Activated CD4-positive, alpha-beta T cell treated with anti-CD3 and anti-CD28 coated beads, Interleukin-2, Interleukin-4, amounts not matched to agents 100 ng/mL and 50 ng/mL, durations not matched to agents 16 hours and 8 hours (primary cell): Measurements from ENCODE around the gene KCTD5.
"Not testable (repeated sequence)": the region's sequence is repeated elsewhere in the genome, so short reads cannot be mapped to it uniquely, and the experiment has no call there.

ENCODE experiments used
- DNase-seq: peaks from one replicate; pipeline ENCODE4 v3.0.0-alpha.2; 2020; ENCODE audit warnings: low spot score

The KCTD5 gene

GRCh38 chr16:2710021-2710710 is 27.8 kb downstream of the KCTD5 start:
- no peak for DNase-seq

DNA sequence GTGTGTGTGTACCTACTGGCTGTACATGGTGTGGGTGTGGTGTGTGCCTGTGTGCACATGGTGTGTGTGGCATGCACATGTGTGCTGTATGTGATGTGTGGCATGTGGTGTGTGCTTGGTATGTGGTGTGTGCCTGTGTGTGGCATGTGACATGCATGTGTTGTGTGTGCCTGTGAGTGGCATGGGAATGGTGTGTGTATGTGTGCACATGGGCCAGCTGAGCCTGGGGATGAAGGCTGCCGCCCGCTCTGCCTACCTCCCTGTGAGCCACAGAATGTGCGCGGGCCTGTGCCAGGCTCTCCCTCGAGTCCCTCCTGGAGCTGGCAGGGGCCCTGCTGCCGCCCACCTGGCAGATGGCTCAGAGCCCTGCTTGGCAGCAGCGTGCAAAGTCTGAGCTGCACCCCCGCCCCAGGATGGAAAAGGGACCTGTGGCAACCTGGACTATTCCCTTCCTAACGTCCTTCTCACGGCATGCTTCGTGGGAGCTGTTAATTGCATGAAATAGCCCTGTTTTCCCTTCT is 28.4 kb downstream of the KCTD5 start:
- DNase-seq: no peak

DNA sequence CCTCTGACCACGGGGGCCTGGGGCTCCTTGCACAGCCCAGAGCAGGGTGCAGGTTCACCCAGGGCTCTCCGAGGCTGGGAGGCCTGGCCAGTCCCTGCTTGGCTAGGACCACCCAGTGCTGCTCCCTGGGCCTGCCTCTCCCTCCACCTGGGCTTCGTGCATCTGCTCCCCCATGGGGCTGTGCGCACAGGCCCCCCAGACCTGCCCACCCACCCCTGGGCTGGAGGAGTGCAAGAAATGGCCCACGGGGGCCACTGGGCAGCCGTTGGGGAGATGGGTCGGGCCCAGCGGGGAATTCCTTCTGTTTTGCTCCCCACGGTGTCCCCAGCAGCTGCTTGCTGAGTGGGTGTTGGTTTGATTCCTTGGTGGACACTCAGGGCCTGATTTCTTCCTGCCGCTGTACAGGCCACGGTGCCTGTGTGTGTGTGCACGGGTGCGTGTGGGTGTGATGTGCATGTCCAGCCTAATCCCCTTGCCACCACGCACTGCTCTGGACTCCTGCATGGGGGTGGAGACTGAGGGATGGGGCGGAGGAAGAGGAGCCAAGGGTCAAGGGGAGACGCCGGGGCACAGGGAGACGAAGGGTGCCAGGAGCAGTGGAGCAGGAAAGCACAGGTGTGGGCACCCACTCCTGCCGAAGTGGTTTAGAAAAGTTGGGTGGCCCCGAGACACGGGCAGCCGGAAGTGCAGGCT is 29.2 kb downstream of the KCTD5 start:
- no peak for DNase-seq

DNA sequence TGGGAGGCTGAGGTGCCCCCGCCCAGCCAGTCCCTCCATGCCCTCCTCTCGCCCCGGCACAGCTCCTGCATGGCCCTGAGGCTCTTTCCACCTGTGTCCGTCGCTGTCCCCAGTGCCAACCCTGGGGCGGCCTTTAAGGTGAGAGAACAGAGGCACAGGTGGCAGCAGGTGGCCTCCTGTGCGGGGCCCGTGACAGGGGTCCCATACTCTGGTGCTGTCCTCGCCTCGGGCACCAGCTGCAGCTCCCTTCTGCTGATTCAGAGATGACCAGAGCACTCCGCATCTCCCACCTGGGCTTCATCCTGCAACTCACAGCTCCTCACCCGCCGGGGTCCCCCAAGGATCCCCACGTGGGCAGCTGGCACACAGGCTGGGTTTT is 29.7 kb downstream of the KCTD5 start:
- no peak for DNase-seq

DNA sequence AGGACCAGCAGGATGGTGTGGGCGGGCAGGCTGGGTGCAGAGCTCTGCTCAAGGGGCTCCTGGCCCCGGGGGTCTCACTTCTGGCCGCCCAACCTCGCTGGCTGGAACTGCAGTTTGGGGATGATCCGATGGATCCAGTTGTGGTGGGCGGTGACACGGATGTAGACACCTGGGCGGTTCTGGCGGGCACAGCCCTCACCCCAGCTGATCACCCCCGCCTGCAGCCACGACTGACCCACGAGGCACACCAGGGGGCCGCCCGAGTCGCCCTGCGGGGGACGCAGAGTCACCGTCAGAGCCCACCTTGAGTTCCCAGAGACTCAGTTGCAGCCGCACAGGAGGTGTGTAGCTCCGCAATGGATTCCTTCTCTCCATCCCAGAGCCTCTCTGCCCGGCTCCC is 30.2 kb downstream of the KCTD5 start:
- no peak for DNase-seq

GRCh38 chr16:2713523-2713922 is 31.2 kb downstream of the KCTD5 start:
- DNase-seq: no peak

- no peak for DNase-seq
Observed at GRCh38 chr16:2713985-2714774, 31.9 kb downstream of the KCTD5 start.

DNA sequence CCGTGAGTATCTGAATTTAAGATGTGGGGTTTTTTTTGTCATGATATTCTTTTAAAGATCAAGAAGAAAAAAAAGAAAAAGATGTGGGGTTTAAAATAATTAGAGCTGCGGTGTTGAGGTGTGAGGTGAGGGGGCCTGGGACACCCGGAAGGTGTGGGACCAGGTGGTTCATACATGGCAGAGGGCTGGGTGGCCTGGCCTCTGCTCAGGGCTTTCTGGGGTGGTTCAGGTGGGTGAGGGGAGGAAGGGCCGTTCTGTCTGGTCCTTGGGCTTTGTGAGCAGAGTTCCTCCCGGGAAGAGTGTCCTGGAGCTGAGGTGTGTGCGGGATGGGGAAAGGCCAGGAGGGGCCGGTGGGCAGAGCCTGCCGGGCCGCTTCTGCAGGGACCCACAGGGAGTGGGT is 32.7 kb downstream of the KCTD5 start:
- no peak for DNase-seq

GRCh38 chr16:2715519-2715918 is 33.2 kb downstream of the KCTD5 start:
- DNase-seq: peak; percentile 50

DNA sequence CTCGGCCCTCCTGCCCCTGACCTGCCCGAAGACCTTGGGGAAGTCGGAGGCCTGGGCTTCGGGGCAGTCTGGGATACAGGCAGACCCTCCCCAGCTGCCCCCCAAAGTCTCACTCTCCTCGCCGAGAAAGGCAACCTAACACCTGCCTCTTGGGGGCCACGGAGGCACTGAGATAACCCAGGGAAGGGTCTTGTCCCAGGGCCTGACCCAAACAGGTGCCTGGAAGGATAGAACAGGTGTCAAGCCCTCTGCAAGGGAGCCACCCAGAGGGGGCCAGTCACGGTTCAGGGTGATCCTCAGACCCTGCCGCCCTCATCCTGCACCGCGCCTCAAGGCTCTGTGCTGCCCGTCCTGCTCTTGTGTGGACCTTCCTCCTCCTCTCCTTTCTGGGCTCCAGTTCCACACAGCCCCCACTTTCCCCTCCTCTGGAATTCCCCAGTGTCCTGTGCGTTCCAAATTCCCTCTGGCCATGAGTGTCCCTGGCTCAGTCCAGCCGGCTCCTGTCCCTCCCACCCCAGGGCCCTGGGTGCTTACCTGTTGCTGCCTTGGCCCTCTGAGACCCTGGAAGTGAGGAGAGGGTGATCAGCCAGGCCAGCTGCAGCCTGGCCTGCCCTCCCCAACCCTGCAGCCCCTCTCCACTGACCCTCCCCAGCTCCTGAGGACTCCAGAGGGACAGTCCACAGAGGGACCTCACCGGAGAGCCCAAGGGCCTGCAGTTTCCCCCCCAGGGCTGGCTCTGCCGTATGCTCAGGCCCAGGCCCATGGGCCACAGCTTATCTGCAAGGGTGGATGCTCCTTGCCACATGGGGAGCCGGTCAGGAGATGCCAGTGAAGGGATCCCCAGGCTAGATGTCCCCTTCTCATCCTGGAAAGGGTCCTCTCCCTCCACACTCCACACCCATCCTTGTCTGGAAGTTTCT is 33.9 kb downstream of the KCTD5 start:
- DNase-seq: no peak

DNA sequence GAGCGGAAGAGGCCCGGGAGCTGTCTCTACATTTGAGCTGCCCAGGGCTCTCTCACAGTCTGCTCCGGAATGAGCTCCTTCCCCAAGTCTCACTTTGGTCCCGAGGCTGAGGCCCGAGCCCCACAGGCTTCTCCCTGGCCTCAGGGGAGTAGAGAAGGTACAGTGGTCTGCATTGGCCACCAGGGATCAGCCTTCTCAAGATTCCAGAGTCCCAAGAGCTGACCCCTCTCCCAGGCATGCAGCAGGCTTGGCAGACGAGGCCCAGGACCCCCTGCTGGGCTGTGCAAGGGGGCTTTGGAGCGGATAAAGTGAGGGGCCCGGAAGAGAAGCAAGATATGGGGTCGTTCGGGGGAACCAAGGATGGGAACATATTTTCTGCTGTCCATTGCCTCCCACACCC is 34.6 kb downstream of the KCTD5 start:
- DNase-seq: no peak

- no peak for DNase-seq
Observed at GRCh38 chr16:2717383-2718263, 35.3 kb downstream of the KCTD5 start.

GRCh38 chr16:2719328-2720063 is 37.2 kb downstream of the KCTD5 start:
- no peak for DNase-seq

DNA sequence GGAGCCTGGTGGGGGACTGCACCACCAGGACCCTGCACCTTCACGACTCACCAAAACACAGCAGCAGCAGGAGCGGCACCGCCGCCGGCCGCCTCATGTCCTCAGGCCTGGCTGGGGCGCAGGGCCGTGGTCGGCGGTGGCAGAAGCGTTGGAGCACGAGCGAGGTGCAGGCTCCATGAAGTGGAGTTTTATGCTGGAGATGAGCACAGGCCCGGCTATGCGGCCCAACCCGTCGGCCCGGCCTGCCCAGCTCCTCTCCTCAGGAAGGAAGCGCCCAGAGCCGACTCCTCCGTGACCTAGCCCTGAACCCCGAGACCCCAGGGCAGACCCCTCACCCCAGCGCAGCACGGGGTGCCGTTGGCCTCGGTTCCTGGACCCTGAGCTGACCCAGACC is 37.7 kb downstream of the KCTD5 start, which contains the start of gene PRSS27:
Gene PRSS27 (minus strand): TSS at position 161 of the 394 bp plus-strand sequence. CDS start 64 bp downstream, at position 97.
- DNase-seq: no peak

GRCh38 chr16:2720719-2721633 is 38.7 kb downstream of the KCTD5 start:
- DNase-seq: peak; percentile 91

- DNase-seq: not testable (repeated sequence)
Observed at GRCh38 chr16:2721634-2722173, 39.4 kb downstream of the KCTD5 start.

- no peak for DNase-seq
Observed at GRCh38 chr16:2724088-2724676, 41.9 kb downstream of the KCTD5 start.

GRCh38 chr16:2724816-2725348 is 42.6 kb downstream of the KCTD5 start:
- DNase-seq: no peak
